Measurements from ENCODE around the gene DLG2.

GRCh38 chr11:83436855-83437254 is 2190.3 kb downstream of the DLG2 start:
- TF ChIP-seq CTCF (IDR thresholded peaks at IDR 0.05), result no peak
- TF ChIP-seq ZFX (IDR thresholded peaks at IDR 0.05; ENCODE audit: borderline replicate concordance), result no peak

Measured in 22Rv1 (cell line).